GM12872 (cell line): ENCODE measurements around the gene SMG7.
A peak's percentile ranks its signal among the peaks of the same experiment; 100 is the strongest.

Source experiments
- TF ChIP-seq, protein P1 (sequence below): IDR thresholded peaks from 3 replicates; pipeline ENCODE4 v1.5.1; 2011; ENCODE audit warnings: low read depth, mild to moderate bottlenecking, low read length, moderate library complexity; ENCODE audit not compliant: insufficient read depth

Gene SMG7

DNA sequence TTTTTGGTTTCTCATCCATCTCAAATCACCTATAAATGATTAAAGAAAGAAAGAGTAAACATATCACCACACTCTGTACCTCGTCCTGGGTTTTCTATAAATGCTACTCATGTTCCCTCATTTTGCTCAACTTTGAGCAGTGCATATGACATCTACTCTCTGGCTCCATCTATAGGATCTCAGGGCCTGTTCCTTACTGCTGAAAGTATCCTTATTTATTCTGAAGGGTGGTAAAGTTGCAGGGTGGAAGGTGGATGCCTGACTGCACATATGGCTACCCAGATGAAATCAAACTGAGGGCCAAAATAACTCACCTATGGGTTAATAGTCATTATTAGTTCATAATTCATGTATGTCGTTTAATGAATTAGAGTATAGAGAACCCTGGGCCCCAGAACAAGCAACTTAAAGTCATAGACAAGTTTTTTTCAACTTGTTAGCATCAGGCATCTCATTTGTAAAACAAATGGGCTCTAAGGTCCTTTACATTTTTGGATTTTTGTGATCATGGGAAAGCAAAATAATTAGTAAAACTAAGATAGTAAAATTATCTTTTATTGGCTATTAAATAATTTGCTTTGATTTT lies 71.4 kb downstream of the SMG7 start:
- TF ChIP-seq, protein P1, sequence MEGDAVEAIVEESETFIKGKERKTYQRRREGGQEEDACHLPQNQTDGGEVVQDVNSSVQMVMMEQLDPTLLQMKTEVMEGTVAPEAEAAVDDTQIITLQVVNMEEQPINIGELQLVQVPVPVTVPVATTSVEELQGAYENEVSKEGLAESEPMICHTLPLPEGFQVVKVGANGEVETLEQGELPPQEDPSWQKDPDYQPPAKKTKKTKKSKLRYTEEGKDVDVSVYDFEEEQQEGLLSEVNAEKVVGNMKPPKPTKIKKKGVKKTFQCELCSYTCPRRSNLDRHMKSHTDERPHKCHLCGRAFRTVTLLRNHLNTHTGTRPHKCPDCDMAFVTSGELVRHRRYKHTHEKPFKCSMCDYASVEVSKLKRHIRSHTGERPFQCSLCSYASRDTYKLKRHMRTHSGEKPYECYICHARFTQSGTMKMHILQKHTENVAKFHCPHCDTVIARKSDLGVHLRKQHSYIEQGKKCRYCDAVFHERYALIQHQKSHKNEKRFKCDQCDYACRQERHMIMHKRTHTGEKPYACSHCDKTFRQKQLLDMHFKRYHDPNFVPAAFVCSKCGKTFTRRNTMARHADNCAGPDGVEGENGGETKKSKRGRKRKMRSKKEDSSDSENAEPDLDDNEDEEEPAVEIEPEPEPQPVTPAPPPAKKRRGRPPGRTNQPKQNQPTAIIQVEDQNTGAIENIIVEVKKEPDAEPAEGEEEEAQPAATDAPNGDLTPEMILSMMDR, result peak; percentile 64

DNA sequence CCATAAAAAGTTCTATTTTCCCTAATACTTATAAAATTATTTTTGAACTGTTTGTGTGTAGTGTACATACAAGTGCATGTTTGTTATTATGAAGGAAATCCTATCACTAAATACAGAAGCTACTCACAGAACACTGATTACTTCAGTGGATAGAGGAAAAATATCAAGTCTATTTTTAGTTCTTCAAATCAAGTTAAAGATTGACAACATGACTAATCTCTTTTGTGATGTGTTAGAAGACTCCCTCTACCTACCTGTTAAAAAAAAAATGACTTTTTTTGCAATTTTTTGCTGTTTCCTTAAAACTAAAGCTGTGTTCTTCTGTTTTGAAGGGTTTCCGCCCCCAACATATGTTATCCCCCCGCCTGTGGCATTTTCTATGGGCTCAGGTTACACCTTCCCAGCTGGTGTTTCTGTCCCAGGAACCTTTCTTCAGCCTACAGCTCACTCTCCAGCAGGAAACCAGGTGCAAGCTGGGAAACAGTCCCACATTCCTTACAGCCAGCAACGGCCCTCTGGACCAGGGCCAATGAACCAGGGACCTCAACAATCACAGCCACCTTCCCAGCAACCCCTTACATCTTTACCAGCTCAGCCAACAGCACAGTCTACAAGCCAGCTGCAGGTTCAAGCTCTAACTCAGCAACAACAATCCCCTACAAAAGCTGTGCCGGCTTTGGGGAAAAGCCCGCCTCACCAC lies 72.4 kb downstream of the SMG7 start:
- TF ChIP-seq, protein P1, result no peak

DNA sequence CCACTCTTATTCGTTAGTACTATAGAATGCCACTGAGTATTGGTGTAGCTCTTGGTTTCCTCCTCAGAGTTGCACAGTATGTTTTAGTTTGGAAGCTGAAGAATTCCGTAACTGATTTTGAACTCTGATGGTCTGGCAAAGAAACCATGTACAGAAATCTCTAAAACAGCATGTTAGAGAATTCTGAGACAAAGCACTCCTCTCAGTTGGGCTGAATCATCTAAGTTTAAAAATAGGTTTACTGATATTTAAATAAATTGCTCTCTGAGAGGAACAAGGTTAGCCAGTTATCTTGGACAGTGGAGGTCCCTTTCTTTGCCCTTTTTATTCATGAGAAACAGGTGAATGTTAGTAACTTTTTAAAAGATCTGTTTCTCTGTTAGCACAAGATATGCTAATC lies 74.1 kb downstream of the SMG7 start:
- TF ChIP-seq, protein P1, result no peak

DNA sequence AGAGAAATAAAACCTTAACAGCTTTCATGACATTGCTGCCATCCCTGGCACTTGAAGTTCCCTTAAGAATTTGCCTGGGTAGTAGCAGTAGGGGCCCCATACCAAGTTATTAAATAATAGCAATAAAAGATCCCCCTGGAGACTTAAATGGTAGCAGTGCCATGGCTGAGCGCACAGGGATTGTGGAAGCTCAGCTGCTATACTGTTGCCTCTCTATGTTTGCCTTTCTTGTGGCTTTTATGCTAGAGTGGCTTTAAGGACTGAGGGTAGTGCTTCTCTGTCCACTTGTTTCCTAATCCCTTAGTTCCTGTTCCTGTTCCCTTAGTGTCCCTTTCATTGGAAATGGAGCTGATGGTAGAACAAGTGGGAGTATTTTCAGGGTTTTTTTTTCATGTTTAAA lies 75.8 kb downstream of the SMG7 start:
- TF ChIP-seq, protein P1, result no peak

DNA sequence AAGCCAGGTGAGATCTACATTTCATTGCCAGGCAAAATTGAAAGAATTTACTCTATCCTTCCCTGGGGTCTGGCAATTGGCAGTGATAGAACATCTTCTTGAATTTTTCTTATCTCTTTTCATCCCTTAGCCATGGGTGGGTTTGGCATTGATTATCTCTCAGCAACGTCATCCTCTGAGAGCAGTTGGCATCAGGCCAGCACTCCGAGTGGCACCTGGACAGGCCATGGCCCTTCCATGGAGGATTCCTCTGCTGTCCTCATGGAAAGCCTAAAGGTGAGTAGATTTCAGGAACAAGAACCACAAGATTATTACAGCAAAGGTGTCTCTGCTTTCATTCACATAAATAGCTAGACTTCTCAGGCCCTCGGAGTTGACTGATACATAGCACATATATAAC lies 78.6 kb downstream of the SMG7 start:
- TF ChIP-seq, protein P1, result no peak

DNA sequence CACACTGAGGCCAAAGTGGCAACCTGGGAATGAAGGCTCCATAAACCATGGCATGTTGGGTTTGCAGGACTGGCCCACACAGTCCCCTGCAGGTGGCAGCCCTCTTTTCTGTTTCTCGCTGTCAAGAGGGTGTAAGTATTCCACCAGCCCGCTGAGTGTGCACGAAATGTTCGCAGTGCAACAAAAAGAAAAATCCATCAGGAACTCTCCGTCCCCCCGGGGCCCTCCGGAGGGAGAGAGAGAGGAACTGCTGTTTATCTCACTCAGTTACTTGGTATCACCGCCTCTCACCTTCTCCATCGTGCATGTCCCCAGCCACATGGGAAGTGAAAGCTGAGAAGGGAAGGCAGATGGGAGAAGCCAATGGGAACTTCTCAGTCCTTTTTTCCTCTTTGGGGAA lies 79.6 kb downstream of the SMG7 start:
- TF ChIP-seq, protein P1, result no peak

DNA sequence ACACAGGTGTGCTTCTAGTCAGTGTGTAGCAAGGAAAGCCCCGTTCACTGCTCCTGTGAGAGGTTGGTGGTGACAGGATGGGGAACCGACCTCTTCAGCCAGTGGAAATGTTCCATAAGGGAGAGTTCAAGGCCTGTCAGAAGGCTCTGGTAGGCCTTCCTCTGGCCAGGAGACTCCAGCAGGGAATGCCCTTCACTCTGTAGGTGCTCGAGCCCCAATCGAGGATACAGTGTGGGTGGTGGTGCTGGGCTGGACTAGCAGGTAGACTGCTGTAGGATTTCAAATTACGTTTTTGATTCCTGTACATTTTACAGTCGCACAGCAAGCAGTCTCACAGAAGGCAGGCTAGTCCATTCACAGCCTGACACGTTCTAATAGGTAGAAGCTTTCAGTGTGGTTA lies 80.1 kb downstream of the SMG7 start:
- TF ChIP-seq, protein P1, result no peak
